ENCODE results near the gene ZNF385D.

The ZNF385D gene

DNA sequence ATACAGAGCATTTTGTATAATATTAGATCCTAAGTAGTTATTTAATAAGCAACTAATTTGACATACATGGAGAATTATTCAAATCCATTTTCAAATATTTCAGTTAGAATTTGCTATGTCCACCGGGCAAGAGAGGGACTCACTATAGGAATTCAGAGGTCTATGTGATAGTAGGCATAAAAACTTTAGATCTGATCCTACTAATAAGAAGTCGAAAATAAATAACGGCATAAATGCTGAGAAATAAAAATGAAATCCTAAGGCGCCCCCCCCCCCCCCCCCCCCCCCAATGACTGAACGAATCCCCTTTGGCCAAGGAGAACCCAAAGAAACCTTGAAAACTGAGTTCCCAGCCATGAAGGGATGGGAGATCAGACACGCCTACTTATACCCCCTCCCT is 80.6 kb downstream of the ZNF385D start:
- no peak for DNase-seq

- DNase-seq: no peak
Measured at GRCh38 chr3:21668012-21668411, 83.0 kb downstream of the ZNF385D start.

GRCh38 chr3:21665444-21666100 is 85.4 kb downstream of the ZNF385D start:
- no peak for DNase-seq

- DNase-seq: no peak
Measured at GRCh38 chr3:21664996-21665395, 86.0 kb downstream of the ZNF385D start.

GRCh38 chr3:21662403-21662802 is 88.6 kb downstream of the ZNF385D start:
- DNase-seq: no peak

DNA sequence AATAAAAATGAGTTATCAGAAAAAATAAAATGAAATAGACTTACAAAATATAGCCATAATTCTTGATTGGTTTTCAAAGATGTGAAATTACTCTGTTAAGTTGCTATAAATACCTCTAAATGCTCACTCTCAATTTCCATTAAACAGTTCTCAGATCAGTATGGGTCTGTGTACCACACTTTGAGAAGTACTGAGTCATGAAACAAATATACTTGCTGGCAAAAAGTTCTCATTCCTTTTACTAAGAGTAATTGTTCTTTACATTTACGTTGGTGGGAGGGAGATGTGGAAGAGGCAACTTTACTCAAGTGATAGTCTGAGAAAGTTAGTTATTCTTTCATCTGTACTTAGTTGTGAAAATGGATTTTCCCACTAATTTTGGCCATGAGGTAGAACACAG is 96.3 kb downstream of the ZNF385D start:
- DNase-seq: no peak

GRCh38 chr3:21654241-21654640 is 96.8 kb downstream of the ZNF385D start:
- no peak for DNase-seq

- no peak for DNase-seq
Measured at GRCh38 chr3:21649519-21649918, 101.5 kb downstream of the ZNF385D start.

GRCh38 chr3:21647961-21648360 is 103.0 kb downstream of the ZNF385D start:
- no peak for DNase-seq

DNA sequence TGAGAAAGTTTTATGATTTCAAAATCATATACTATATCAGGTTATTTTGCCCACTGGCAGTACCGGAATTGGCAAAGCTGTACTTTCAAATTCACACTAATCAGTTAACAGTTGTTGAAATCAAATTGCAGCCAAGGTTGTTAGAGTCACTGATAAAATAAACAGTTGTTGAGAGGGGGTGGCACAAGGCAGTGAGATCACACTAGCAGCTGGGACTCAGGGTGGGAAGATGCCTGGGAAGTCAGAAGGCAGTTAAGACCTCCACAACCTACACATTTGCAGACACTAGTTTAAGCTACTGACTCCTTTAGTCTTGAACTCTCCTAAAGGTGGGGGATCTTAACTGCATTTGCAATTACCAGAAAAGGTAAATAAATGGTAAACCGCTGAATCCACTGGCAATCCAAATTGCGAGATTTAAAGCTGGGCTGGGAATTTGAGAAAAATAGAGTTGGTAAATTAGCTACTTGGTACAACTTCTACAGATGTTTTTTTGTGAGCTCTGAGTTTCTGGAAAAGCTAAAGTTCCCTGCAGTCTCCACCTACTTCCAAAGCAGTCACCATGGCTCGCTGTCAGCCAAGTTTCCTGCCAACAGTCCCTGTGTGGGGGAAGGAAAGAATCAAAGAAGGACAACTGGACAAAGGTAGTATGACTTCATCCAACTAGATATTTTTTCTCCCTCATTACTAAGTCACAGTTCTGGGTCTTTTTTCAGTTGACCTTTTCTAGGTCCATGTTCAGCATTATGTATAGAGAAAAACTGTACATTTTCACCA is 105.7 kb downstream of the ZNF385D start:
- DNase-seq: no peak

DNA sequence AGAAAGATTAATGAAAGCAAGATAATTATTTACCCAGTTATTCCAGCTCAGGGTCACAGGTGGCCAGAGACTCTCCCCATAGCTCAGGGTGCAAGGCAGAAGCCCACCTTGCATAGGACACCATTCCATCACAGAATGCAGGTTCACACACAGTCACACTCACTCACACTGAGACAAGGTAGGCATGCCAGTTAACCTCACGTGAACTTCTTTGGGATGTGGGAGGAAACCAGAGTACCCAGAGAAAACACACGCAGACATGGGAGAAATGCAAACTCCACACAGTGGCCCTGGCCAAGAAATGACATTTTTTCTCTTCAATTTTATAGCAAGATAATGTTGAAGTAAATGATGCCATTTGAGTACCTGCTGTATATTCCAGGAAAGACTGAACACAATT is 106.7 kb downstream of the ZNF385D start:
- DNase-seq: no peak

- DNase-seq: no peak
Measured at GRCh38 chr3:21643752-21644151, 107.3 kb downstream of the ZNF385D start.

- DNase-seq: no peak
Measured at GRCh38 chr3:21642433-21642832, 108.6 kb downstream of the ZNF385D start.

DNA sequence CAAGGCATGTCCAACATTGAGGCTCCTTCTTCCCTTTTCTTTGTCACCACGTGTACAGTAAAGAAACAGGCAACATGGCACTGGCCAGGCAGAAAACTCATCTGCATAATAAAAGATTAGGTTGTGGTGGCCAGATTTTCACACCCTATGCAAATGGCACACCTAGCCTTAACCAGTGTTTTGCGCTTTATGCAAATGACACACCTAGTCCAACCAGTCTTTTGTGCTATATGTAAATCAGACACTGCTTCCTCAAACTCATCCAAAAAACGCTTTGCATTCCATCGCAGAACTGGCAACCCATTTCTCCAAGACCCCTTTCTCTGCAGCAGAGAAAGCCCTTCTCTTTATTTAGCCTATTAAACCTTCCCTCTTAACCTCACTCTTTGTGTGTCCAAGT is 109.1 kb downstream of the ZNF385D start:
- no peak for DNase-seq

DNA sequence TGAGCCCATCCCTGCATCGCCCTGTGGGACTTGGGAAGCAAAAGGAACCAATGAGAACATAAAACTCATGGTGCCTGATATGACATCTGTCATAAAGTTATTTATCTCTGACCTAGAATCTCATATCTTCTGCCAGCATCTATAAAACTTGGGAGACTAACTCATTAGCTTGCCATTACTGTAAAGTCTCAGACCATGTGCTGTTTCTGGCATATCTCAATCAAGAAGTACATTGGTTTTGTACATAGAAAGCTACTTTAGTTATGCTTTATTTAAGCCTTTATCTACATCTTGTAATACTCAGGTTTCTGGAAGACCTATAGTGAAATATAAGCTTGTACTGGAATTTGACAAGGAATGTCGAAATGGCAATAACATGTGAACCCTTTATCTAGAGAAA is 112.5 kb downstream of the ZNF385D start:
- DNase-seq: no peak

- DNase-seq: no peak
Measured at GRCh38 chr3:21634112-21634511, 116.9 kb downstream of the ZNF385D start.

GRCh38 chr3:21624524-21624923 is 126.5 kb downstream of the ZNF385D start:
- no peak for DNase-seq

- DNase-seq: no peak
Measured at GRCh38 chr3:21621181-21621651, 129.8 kb downstream of the ZNF385D start.

DNA sequence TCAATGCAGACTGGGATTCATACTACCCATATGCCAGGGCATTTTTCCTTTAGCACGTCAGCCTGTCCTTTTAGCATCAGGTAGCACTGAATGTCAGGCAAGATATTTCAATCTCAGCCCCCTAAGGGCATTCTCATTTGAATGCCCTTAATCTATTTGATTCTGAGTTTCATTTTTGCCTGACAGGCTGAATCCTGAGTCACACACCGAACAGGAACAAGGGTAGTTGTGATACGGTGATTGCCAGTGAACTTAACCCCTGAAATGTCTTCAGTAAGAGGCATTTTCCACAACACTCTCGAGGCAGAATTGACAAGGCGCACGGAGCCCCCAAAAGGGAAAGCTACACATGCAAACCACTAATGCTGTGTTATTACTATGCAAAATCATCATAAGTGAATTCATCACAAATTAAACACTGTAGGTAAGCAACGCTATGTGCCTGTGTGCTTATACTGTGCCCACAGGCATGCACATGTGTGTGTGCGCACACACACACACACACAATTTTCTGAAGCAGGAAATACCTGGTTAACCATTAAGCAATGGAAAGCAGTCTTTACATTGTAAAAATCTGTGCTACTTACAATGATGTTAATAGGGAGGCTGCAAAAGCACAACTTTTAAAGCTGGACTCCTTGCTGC is 130.4 kb downstream of the ZNF385D start:
- no peak for DNase-seq

DNA sequence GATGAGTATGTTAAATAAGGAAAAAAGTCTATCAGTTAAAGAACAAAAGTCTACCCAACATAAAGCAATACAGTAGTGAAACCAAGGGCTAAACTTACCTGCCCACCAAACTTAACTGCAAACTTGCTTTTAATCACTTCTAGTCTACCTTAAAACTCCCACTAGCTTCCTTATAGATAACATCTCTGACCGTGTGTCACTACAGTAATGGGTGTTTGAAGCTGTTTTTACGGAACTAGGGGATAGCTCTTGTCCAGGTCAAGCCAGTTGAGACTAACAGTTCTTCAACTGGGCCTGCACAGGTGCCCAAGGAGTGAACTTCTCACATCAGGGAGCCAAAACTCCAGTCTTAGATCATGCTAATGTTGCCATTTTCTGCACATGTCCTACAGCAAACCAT is 132.3 kb downstream of the ZNF385D start:
- no peak for DNase-seq

- no peak for DNase-seq
Measured at GRCh38 chr3:21613372-21614070, 137.5 kb downstream of the ZNF385D start.

- no peak for DNase-seq
Measured at GRCh38 chr3:21601178-21601577, 149.8 kb downstream of the ZNF385D start.

DNA sequence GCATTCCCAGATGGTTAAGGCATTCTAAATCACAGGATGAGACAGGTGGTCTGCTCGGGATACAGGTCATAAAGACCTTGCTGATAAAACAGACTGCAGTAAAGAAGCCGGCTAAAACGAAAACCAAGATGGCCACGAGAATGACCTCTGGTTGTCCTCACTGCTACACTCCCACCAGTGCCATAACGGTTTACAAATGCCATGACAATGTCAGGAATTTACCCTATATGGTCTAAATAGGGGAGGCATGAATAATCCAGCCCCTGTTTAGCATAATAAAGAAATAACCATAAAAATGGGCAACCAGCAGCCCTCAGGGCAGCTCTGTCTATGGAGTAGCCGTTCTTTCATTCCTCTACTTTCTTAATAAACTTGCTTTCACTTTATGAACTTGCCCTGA is 151.1 kb downstream of the ZNF385D start:
- DNase-seq: no peak
